Prostate gland (tissue), 2 donors: ENCODE results near the gene FER.

Experiments
- POLR2AphosphoS5 ChIP-seq: sonication (generic); formaldehyde crosslinking; IDR thresholded peaks from one replicate; pipeline ENCODE4 v1.6.1; 2017; ENCODE audit warnings: antibody characterized with exemption
- TF ChIP-seq, protein P1 (sequence below), 4 experiments: fragments of 200-600 bp in 2 of 4; fragments of 450-650 bp in 2 of 4; sonication (generic) in 2 of 4; IDR thresholded peaks; 1 replicate in 3 of 4; 2 replicates in 1 of 4; pipeline ENCODE4 v1.5.1; 2016 to 2019; ENCODE audit warnings: antibody characterized with exemption in 4 of 4, mild to moderate bottlenecking in 2 of 4, moderate library complexity in 2 of 4

DNA sequence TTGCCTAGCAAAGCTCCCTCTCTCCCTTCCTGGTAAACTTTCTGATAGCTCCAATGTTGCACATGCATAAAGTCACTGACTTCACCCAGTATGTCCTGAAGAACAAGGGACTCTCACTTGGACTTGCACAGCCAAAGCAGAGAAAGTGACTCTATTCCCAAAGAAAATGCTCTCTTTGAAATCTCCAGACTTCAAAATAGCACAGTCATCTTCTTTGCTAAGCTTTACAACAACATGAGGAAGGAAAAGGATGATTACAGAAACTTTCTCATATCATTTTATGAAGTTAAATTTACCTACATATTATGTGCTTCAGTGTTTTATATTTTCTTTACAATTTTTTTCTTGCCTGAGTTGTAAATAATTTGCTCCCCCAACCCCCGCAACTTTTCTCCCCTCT lies 397.4 kb downstream of the FER start:
- TF ChIP-seq, protein P1, sequence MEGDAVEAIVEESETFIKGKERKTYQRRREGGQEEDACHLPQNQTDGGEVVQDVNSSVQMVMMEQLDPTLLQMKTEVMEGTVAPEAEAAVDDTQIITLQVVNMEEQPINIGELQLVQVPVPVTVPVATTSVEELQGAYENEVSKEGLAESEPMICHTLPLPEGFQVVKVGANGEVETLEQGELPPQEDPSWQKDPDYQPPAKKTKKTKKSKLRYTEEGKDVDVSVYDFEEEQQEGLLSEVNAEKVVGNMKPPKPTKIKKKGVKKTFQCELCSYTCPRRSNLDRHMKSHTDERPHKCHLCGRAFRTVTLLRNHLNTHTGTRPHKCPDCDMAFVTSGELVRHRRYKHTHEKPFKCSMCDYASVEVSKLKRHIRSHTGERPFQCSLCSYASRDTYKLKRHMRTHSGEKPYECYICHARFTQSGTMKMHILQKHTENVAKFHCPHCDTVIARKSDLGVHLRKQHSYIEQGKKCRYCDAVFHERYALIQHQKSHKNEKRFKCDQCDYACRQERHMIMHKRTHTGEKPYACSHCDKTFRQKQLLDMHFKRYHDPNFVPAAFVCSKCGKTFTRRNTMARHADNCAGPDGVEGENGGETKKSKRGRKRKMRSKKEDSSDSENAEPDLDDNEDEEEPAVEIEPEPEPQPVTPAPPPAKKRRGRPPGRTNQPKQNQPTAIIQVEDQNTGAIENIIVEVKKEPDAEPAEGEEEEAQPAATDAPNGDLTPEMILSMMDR (IDR thresholded peaks at IDR 0.05), result no peak
- no peak for TF ChIP-seq POLR2AphosphoS5
